NT2/D1 (cell line): ENCODE results near the gene GALK1.

Experiments
- DNase-seq: peaks from one replicate; pipeline ENCODE4 v3.0.0-alpha.2; 2011; ENCODE audit warnings: low read depth, low spot score
- H3K27me3 ChIP-seq: 2 replicates; pipeline ENCODE4 v1.6.0; 2011; ENCODE audit warnings: mild to moderate bottlenecking; ENCODE audit not compliant: insufficient read length, insufficient read depth
- H3K36me3 ChIP-seq: 2 replicates; pipeline ENCODE4 v1.6.1; 2011; ENCODE audit warnings: mild to moderate bottlenecking, low read length, mixed read lengths; ENCODE audit not compliant: insufficient read depth, insufficient read length
- H3K4me1 ChIP-seq: 2 replicates; pipeline ENCODE4 v1.5.1; 2011; ENCODE audit not compliant: insufficient read depth, insufficient read length
- H3K4me3 ChIP-seq: 2 replicates; pipeline ENCODE4 v1.5.1; 2011; ENCODE audit warnings: low read depth; ENCODE audit not compliant: insufficient read length
- H3K9ac ChIP-seq: 2 replicates; pipeline ENCODE4 v1.6.0; 2011; ENCODE audit warnings: low read depth; ENCODE audit not compliant: insufficient read length
- H3K9me3 ChIP-seq: 2 replicates; pipeline ENCODE4 v1.5.1; 2011; ENCODE audit warnings: mild to moderate bottlenecking, low read length; ENCODE audit not compliant: insufficient read depth
- SUZ12 ChIP-seq: IDR thresholded peaks from 2 replicates; pipeline ENCODE4 v1.6.1; 2011; ENCODE audit not compliant: insufficient read length, insufficient read depth; ENCODE audit errors: extremely low read depth
- YY1 ChIP-seq: IDR thresholded peaks from 2 replicates; pipeline ENCODE4 v1.6.1; 2011; ENCODE audit not compliant: insufficient read length, insufficient read depth
- ZNF274 ChIP-seq: IDR thresholded peaks from 2 replicates; pipeline ENCODE4 v1.6.1; 2011; ENCODE audit warnings: mild to moderate bottlenecking, low read depth, low read length

Gene GALK1

DNA sequence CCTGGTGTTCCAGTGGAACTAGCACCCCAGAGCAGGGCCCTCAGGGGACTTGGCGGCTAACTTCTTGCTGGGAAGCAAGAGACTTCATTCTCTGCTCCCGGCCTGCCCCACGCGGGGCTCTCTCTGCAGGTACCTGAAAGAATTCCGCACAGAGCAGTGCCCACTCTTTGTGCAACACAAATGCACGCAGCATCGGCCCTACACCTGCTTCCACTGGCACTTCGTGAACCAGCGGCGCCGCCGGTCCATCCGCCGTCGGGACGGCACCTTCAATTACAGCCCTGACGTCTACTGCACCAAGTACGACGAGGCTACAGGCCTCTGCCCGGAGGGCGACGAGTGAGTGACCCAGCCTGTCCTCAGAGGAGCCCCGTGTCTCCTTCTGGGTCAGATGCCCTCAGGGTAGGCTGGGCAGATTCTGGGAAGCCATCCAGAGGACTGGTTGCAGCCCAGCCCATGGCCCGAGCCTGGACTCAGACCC lies 44.7 kb upstream of the GALK1 start:
- no peak overlapping the region for H3K9ac ChIP-seq
- no peaks in the 10 kb centered on the region for H3K9me3 ChIP-seq
- H3K4me3 ChIP-seq, result no peak overlapping the region
- no peak for DNase-seq
- TF ChIP-seq SUZ12 (no peak), ZNF274 (no peak)
- H3K4me1 ChIP-seq, result peaks cover 17% of the 10 kb centered on the region
- no peaks in the 10 kb centered on the region for H3K27me3 ChIP-seq
- H3K36me3 ChIP-seq, result peaks cover 45% of the 10 kb centered on the region

DNA sequence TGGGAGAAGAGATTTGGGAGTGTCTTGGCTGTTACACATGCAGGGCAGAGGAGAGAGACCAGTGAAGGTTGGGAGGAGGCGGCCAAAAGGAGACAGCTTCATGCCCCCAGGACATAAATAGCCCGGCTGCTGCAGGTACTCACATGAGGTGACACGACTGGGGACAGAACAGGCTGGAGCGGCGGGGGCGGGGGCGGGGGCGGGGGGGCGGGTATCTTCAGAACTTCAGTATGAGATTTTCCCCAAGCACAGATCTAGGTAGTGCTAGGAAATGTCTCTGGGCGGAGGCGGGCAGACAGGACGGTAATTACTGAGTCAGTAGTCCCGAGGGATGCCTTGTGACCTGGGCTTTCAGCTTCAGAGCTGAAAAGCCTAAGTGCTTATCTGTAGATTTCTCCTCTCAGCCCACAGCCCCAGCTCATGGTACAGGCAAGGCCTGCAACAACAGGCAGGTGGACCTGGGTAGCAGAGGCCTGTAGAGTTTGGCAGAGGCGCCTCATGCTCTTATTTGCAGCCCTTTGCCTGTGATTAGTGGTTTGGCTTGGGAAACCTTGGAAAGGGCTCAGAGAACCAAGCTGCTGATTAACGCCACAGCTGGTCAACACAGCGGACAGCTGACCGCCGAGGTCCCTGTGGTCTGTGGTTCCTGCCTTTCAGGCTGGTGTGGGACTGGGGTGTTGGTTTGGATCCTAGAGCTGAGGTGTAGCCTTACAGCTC lies 44.1 kb upstream of the GALK1 start:
- TF ChIP-seq YY1, result no peak
- no peak for TF ChIP-seq ZNF274
- no peak for TF ChIP-seq SUZ12
- H3K36me3 ChIP-seq, result peaks cover 42% of the 10 kb centered on the region
- H3K4me1 ChIP-seq, result peaks cover 16% of the 10 kb centered on the region
- H3K9me3 ChIP-seq, result no peaks in the 10 kb centered on the region
- no peak overlapping the region for H3K4me3 ChIP-seq
- H3K9ac ChIP-seq, result no peak overlapping the region
- H3K27me3 ChIP-seq, result no peaks in the 10 kb centered on the region
- no peak for DNase-seq

DNA sequence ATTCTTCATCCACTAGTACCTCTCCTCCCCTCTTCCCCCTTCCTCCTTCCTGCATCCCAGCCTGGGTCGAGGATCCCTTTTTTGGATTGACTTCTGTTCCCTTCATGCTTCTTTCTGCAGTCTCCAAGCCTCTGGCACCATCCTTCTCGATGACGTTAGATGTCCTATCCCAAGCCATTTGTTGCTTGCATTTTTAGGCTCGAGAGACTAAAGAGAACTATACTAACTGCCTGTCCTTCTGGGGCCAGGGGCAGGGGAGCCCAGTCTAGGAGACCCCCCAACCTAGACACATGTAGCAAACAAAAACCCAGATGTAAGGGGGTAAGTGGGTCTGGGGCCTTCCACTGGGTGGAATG lies 43.5 kb upstream of the GALK1 start:
- no peaks in the 10 kb centered on the region for H3K9me3 ChIP-seq
- peaks cover 16% of the 10 kb centered on the region for H3K4me1 ChIP-seq
- no peak overlapping the region for H3K4me3 ChIP-seq
- no peak overlapping the region for H3K9ac ChIP-seq
- no peak for DNase-seq
- H3K36me3 ChIP-seq, result peaks cover 41% of the 10 kb centered on the region
- no peaks in the 10 kb centered on the region for H3K27me3 ChIP-seq
- TF ChIP-seq SUZ12 (no peak), ZNF274 (no peak), YY1 (no peak)

DNA sequence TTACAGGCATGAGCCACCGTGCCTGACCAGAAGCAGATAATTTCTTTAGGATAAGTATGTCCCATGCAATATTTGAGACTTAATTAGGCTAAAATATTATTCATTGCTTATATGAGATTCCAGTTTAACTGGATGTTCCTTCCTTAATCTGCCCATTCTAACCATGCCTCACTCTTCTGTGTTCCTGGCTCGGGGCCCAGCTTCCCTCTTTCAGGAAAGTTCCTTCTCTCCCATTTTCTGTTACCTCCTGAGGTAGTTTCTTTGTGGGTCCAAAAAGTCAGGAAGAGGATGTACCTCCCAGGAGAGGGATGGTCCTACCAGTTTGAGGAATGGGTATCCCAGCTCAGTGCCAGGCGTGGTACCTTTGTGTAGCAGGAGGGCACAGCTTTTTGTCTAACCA lies 42.9 kb upstream of the GALK1 start:
- DNase-seq, result no peak
- no peaks in the 10 kb centered on the region for H3K9me3 ChIP-seq
- no peak overlapping the region for H3K4me3 ChIP-seq
- H3K27me3 ChIP-seq, result no peaks in the 10 kb centered on the region
- H3K9ac ChIP-seq, result peak overlapping the region; percentile 42
- TF ChIP-seq SUZ12 (no peak), ZNF274 (no peak), YY1 (no peak)
- peaks cover 39% of the 10 kb centered on the region for H3K36me3 ChIP-seq
- H3K4me1 ChIP-seq, result peaks cover 16% of the 10 kb centered on the region

DNA sequence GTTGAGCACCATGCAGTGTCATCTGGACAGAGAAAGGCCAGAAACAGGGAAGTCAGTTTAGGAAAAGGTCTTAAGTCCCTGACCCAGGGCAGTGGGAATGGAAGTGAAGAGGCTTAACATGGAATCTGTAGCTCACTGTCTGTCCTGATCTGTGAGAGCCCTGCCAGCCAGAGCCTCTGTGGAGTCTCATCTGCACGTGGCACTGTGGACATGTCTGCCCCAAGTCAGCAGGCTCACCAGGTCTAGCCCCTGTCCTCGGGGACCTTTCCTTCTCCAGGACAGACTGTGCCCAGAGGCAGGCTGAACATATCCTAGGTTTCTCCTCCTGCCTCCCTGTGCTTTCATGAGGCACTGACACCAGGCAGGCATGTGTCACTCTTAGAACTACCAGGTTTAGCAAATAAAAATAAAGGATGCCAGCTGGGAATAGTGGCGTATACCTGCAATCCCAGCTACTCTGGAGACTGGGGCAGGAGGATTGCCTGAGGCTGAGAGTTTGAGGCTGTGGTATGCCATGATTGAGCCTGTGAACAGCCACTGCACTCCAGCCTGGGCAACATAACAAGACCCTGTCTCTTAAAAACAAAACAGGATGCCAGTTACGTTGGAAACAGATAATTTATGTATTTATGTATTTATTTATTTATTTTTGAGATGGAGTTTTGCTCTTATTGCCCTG lies 42.0 kb upstream of the GALK1 start:
- peaks cover 16% of the 10 kb centered on the region for H3K4me1 ChIP-seq
- no peak overlapping the region for H3K4me3 ChIP-seq
- H3K9me3 ChIP-seq, result no peaks in the 10 kb centered on the region
- peaks cover 32% of the 10 kb centered on the region for H3K36me3 ChIP-seq
- H3K9ac ChIP-seq, result no peak overlapping the region
- no peak for DNase-seq
- H3K27me3 ChIP-seq, result no peaks in the 10 kb centered on the region
- TF ChIP-seq SUZ12, result no peak

DNA sequence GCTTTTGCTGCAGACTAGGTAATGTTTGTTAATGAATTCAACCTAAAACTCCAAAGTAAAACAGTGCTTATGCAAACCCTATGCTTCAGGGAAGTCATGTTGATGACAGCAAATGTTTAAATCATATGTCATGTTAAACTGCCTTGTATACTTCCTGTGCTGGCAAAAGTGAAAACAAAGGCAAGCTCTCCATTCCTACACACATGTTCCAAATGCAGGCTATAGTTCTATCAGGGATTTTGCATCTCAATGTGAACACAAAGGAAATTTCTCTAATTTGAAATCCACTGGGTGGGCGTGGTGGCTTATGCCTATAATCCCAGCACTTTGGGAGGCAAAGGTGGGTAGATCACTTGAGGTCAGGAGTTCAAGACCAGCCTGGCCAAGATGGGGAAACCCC lies 38.9 kb upstream of the GALK1 start:
- Histone ChIP-seq H3K9ac (no peak overlapping the region), H3K9me3 (no peaks in the 10 kb centered on the region), H3K4me1 (peaks cover 7% of the 10 kb centered on the region), H3K4me3 (no peak overlapping the region), H3K27me3 (no peaks in the 10 kb centered on the region), H3K36me3 (peaks cover 21% of the 10 kb centered on the region)
- DNase-seq, result no peak
- TF ChIP-seq ZNF274, result no peak
- no peak for TF ChIP-seq SUZ12
- TF ChIP-seq YY1, result no peak

DNA sequence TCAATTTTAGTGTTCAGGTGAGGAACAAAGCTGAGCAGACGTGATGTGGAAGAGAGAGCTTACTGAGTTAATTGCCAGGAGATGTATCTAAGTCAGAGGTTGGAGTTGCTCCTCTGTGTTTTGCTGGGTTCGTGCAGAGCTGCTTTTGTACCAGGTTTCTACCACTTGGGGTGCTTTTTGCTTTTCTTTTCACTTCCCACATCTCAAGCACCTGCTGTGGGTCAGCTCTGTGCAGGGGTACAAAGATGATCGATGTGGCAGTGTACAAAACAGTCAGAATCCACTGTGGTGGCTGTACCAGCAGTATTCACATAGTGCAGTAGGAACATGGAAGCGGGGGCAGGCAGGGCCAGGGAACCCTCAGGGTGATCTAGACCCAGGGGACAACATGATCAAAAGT lies 34.4 kb upstream of the GALK1 start:
- Histone ChIP-seq H3K4me3 (no peak overlapping the region), H3K4me1 (no peaks in the 10 kb centered on the region), H3K9me3 (no peaks in the 10 kb centered on the region), H3K27me3 (no peaks in the 10 kb centered on the region), H3K9ac (no peak overlapping the region), H3K36me3 (peaks cover 51% of the 10 kb centered on the region)
- TF ChIP-seq YY1 (no peak), SUZ12 (no peak), ZNF274 (no peak)
- DNase-seq, result no peak
